ENCODE results near the gene CCR7. TPM values are rescaled to one million over a fixed set of nuclear protein-coding genes. Genes with fewer than 3 reads are reported as not detected.

Gene CCR7
- total and polyA plus RNA-seq, 2 of the 13 experiments (the other 11 are each of a cell fraction or from before 2014, with no cell fraction given): 0.04 to 0.53 TPM

GRCh38 chr17:40533896-40534295 lies 31.4 kb downstream of the CCR7 start:
- Histone ChIP-seq H2AFZ (ENCODE audit: low read length) (no peak overlapping the region), H3K4me2 (ENCODE audit: low read depth, low read length) (peak overlapping the region; percentile 52), H3K4me1 (ENCODE audit: insufficient read depth, low read length) (peaks cover 52% of the 10 kb centered on the region), H3K79me2 (ENCODE audit: insufficient read depth, low read length) (no peaks in the 10 kb centered on the region), H3K9ac (ENCODE audit: insufficient read depth, low read depth, low read length) (no peak overlapping the region), H3K36me3 (replicated peaks in 1 of 2; ENCODE audit: control insufficient read depth in 1 of 2, insufficient read depth in 2 of 2, low read length in 2 of 2) (no peaks in the 10 kb centered on the region), H3K9me3 (ENCODE audit: low read length) (no peaks in the 10 kb centered on the region), H3K4me3 (replicated peaks in 1 of 3; ENCODE audit: insufficient read depth in 1 of 3, low read depth in 2 of 3, low read length in 3 of 3) (no peak overlapping the region), H3K27me3 (ENCODE audit: control insufficient read depth in 1 of 2, insufficient read depth in 2 of 2, low read length in 2 of 2) (no peaks in the 10 kb centered on the region), H3K27ac (ENCODE audit: extremely low read length, insufficient read depth, low read length) (no peak overlapping the region), H4K20me1 (ENCODE audit: insufficient read depth, low read length) (no peaks in the 10 kb centered on the region)
- ChIA-PET CTCF (ENCODE audit: low intra/inter-chr PET ratio, low total read pairs) (interaction anchor here (0.5 to 3.5 kb wide), 11 partner anchors 26 to 1360 kb away, joined by 3 to 57 read pairs (median 7); partner anchors contain the start of gene IGFBP4), POLR2A (interaction anchor here (1.0 to 11.0 kb wide), 17 partner anchors 9 to 181 kb away, joined by 3 to 116 read pairs (median 4); partner anchors contain the start of genes IGFBP4 and TOP2A)
- WGBS (ENCODE audit: low lambda C conversion rate): 32% methylated on average over 4 of the region's 4 CpGs
- no peak for DNase-seq (ENCODE audit: low spot score)
- intact Hi-C loops (cut with micrococcal nuclease; ENCODE audit: unreplicated experiment): loop anchor here (1.0 to 5.0 kb wide), 5 partner anchors 26 to 175 kb away; no protein-coding TSS in a partner anchor
- peak; percentile 12 for ATAC-seq
- BruUV-seq (replicated peaks): no TSS peak
- no peak for FAIRE-seq
- TF ChIP-seq ZFP36 (IDR thresholded peaks at IDR 0.05; ENCODE audit: borderline replicate concordance, low read depth, low read length, partially characterized antibody) (peak; percentile 90), IRX3 (CRISPR knock-in tag; IDR thresholded peaks at IDR 0.05; ENCODE audit: borderline replicate concordance, low read depth) (no peak), ZNF564 (CRISPR knock-in tag; IDR thresholded peaks at IDR 0.05) (no peak), ZNF629 (CRISPR knock-in tag; conservative IDR thresholded peaks at IDR 0.05) (no peak), GABPA (IDR thresholded peaks at IDR 0.05; ENCODE audit: low read depth, low read length) (no peak), GABPA (CRISPR knock-in tag; IDR thresholded peaks at IDR 0.05; ENCODE audit: low read depth) (no peak), ZSCAN21 (CRISPR knock-in tag; IDR thresholded peaks at IDR 0.05; ENCODE audit: borderline replicate concordance) (0 out of 2 replicates have a peak, but pooled peaks have one; percentile 12), ZMYM3 (CRISPR knock-in tag; IDR thresholded peaks at IDR 0.05) (peak; percentile 34; the same call in 1 of the 2 replicates), ZSCAN9 (CRISPR knock-in tag; IDR thresholded peaks at IDR 0.05; ENCODE audit: borderline replicate concordance) (no peak), SAP130 (CRISPR knock-in tag; IDR thresholded peaks at IDR 0.05; ENCODE audit: low read depth) (0 out of 2 replicates have a peak, but pooled peaks have one; percentile 8), CCDC6 (CRISPR knock-in tag; IDR thresholded peaks at IDR 0.05) (peak; percentile 15; the same call in 1 of the 2 replicates), ZBTB43 (CRISPR knock-in tag; conservative IDR thresholded peaks at IDR 0.05) (0 out of 2 replicates have a peak, but pooled peaks have one; percentile 15), ZNF414 (CRISPR knock-in tag; IDR thresholded peaks at IDR 0.05) (no peak), ZNF264 (CRISPR knock-in tag; IDR thresholded peaks at IDR 0.05) (no peak)
- TF ChIP-seq, protein P1, sequence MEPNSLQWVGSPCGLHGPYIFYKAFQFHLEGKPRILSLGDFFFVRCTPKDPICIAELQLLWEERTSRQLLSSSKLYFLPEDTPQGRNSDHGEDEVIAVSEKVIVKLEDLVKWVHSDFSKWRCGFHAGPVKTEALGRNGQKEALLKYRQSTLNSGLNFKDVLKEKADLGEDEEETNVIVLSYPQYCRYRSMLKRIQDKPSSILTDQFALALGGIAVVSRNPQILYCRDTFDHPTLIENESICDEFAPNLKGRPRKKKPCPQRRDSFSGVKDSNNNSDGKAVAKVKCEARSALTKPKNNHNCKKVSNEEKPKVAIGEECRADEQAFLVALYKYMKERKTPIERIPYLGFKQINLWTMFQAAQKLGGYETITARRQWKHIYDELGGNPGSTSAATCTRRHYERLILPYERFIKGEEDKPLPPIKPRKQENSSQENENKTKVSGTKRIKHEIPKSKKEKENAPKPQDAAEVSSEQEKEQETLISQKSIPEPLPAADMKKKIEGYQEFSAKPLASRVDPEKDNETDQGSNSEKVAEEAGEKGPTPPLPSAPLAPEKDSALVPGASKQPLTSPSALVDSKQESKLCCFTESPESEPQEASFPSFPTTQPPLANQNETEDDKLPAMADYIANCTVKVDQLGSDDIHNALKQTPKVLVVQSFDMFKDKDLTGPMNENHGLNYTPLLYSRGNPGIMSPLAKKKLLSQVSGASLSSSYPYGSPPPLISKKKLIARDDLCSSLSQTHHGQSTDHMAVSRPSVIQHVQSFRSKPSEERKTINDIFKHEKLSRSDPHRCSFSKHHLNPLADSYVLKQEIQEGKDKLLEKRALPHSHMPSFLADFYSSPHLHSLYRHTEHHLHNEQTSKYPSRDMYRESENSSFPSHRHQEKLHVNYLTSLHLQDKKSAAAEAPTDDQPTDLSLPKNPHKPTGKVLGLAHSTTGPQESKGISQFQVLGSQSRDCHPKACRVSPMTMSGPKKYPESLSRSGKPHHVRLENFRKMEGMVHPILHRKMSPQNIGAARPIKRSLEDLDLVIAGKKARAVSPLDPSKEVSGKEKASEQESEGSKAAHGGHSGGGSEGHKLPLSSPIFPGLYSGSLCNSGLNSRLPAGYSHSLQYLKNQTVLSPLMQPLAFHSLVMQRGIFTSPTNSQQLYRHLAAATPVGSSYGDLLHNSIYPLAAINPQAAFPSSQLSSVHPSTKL (CRISPR knock-in tag; IDR thresholded peaks at IDR 0.05): 0 out of 2 replicates have a peak, but pooled peaks have one; percentile 1
- TF ChIP-seq, protein P2, sequence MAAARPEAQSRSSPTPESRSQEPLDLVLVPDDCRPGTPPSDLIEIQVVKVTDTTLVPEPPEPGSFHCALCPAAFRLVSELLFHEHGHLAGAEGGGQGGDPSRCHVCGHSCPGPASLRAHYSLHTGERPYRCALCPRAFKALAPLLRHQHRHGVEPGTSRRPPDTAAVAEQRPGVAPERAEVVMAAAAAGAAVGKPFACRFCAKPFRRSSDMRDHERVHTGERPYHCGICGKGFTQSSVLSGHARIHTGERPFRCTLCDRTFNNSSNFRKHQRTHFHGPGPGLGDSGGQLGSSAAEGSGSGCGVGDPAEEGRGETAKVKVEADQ (CRISPR knock-in tag; IDR thresholded peaks at IDR 0.05; ENCODE audit: borderline replicate concordance): no peak
- in situ Hi-C loops (cut with HindIII; ENCODE audit: extremely low pct_ligation_motif_present, low pct_unique_long_range_greater_than_20kb): loop anchor here (5.0 kb wide), 2 partner anchors 92 to 172 kb away; partner anchors contain the start of genes GJD3 and IGFBP4
